ENCODE results near the gene TLK1.

- TF ChIP-seq, protein P1, sequence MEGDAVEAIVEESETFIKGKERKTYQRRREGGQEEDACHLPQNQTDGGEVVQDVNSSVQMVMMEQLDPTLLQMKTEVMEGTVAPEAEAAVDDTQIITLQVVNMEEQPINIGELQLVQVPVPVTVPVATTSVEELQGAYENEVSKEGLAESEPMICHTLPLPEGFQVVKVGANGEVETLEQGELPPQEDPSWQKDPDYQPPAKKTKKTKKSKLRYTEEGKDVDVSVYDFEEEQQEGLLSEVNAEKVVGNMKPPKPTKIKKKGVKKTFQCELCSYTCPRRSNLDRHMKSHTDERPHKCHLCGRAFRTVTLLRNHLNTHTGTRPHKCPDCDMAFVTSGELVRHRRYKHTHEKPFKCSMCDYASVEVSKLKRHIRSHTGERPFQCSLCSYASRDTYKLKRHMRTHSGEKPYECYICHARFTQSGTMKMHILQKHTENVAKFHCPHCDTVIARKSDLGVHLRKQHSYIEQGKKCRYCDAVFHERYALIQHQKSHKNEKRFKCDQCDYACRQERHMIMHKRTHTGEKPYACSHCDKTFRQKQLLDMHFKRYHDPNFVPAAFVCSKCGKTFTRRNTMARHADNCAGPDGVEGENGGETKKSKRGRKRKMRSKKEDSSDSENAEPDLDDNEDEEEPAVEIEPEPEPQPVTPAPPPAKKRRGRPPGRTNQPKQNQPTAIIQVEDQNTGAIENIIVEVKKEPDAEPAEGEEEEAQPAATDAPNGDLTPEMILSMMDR (IDR thresholded peaks at IDR 0.05) = no peak
- no peak for TF ChIP-seq POLR2A (IDR thresholded peaks at IDR 0.05)
These were observed 111.0 kb downstream of the TLK1 start for GRCh38 chr2:171049691-171050090.

Measured in right lobe of liver (tissue), 4 donors.